SW480 (cell line): ENCODE measurements around the gene GLP1R.

Experiments used
- DNase-seq: peaks from one replicate; pipeline ENCODE4 v3.0.0-alpha.2; 2016; ENCODE audit warnings: low spot score

The GLP1R gene

GRCh38 chr6:39048481-39049399 lies at the start of gene GLP1R:
Gene GLP1R (plus strand): TSS chr6:39048781. CDS start chr6:39048841, 60 bp downstream.
- DNase-seq: no peak

- peak; percentile 5 for DNase-seq
Measured at GRCh38 chr6:39003072-39003471, 45.5 kb upstream of the GLP1R start.

GRCh38 chr6:39003492-39003891 lies 45.1 kb upstream of the GLP1R start:
- DNase-seq: no peak

GRCh38 chr6:39004801-39005200 lies 43.8 kb upstream of the GLP1R start:
- DNase-seq: no peak

- no peak for DNase-seq
Measured at GRCh38 chr6:39005774-39006173, 42.8 kb upstream of the GLP1R start.

GRCh38 chr6:39007575-39007974 lies 41.0 kb upstream of the GLP1R start:
- no peak for DNase-seq

GRCh38 chr6:39008737-39009136 lies 39.8 kb upstream of the GLP1R start:
- no peak for DNase-seq

GRCh38 chr6:39009476-39009875 lies 39.1 kb upstream of the GLP1R start:
- no peak for DNase-seq

GRCh38 chr6:39016839-39017546 lies 31.6 kb upstream of the GLP1R start:
- DNase-seq: no peak

- no peak for DNase-seq
Measured at GRCh38 chr6:39017547-39017880, 31.1 kb upstream of the GLP1R start.

- DNase-seq: no peak
Measured at GRCh38 chr6:39018103-39018502, 30.5 kb upstream of the GLP1R start.

GRCh38 chr6:39020136-39020535 lies 28.4 kb upstream of the GLP1R start:
- DNase-seq: no peak

- no peak for DNase-seq
Measured at GRCh38 chr6:39021041-39021440, 27.5 kb upstream of the GLP1R start.

GRCh38 chr6:39021779-39022178 lies 26.8 kb upstream of the GLP1R start:
- no peak for DNase-seq

- no peak for DNase-seq
Measured at GRCh38 chr6:39026175-39026574, 22.4 kb upstream of the GLP1R start.

- DNase-seq: no peak
Measured at GRCh38 chr6:39029156-39030011, 19.2 kb upstream of the GLP1R start.

GRCh38 chr6:39035681-39036080 lies 12.9 kb upstream of the GLP1R start:
- no peak for DNase-seq

- no peak for DNase-seq
Measured at GRCh38 chr6:39037082-39037508, 11.5 kb upstream of the GLP1R start.

GRCh38 chr6:39037707-39038106 lies 10.9 kb upstream of the GLP1R start:
- DNase-seq: no peak

GRCh38 chr6:39040080-39040673 lies 8.4 kb upstream of the GLP1R start:
- no peak for DNase-seq

GRCh38 chr6:39041072-39041471 lies 7.5 kb upstream of the GLP1R start:
- DNase-seq: no peak

GRCh38 chr6:39043776-39044175 lies 4.8 kb upstream of the GLP1R start:
- DNase-seq: no peak
